AG09319 (cell line): ENCODE data around the gene KRTAP10-8.

Source experiments
- DNase-seq: peaks from one replicate; pipeline ENCODE4 v3.0.0-alpha.2; 2010; ENCODE audit warnings: low read depth; ENCODE audit errors: extremely low read depth
- CTCF ChIP-seq: IDR thresholded peaks from 2 replicates; pipeline ENCODE4 v1.5.1; 2011; ENCODE audit warnings: low read depth, mild to moderate bottlenecking, inconsistent platforms, low read length, moderate library complexity

KRTAP10-8 gene

GRCh38 chr21:44581158-44581557 is 30.7 kb upstream of the KRTAP10-8 start:
- no peak for DNase-seq
- no peak for TF ChIP-seq CTCF

GRCh38 chr21:44582055-44582454 is 29.8 kb upstream of the KRTAP10-8 start:
- no peak for DNase-seq
- TF ChIP-seq CTCF, result no peak

DNA sequence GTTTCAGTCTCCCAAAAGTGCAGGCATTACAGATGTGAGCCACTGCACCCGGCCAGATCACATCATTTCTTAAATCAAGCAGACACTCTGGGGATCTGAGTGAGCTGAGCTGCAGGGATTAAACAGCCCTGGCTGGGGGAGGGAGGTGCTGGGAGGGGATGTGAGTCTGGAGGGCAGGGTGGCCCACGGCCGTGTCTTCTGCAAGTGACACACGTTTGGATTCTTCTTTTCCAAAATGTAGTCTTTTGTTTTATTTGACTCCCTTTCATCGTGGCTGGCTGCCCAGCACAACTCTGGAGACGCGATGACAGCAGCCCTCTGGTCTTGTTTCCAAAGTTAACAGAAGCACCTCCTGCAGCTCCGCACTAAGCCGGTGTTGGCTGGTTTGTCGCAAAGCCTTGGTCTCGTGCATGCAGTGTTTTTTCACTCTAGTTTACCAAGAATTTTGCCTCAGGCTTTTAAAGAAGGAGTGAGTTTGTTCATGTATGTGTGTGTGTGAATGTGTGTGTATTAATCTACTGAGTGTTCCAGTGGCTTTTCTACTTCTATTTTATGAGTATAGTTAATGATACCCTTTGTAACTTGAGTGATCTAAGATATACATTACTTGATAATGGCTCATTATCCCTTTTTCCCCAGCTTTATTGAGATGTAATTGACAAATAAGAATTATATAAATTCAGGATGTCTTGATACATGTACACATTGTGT is 28.6 kb upstream of the KRTAP10-8 start:
- no peak for DNase-seq
- TF ChIP-seq CTCF, result no peak

DNA sequence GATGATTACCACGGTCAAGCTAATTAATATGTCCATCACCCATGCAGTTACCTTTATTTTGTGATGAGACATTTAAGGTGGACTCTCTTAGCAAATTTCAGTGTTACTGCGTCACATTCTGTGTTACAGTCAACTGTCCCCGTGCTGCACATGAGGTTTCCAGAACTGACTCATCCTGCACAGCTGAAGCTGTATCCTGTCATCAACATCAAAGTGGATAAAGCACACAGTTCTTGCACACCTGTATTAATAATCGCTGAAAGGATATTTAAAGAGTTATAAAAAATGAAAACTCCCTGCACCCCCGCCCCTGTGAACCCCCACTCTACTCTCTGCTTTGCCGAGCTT is 28.1 kb upstream of the KRTAP10-8 start:
- no peak for DNase-seq
- TF ChIP-seq CTCF, result no peak

DNA sequence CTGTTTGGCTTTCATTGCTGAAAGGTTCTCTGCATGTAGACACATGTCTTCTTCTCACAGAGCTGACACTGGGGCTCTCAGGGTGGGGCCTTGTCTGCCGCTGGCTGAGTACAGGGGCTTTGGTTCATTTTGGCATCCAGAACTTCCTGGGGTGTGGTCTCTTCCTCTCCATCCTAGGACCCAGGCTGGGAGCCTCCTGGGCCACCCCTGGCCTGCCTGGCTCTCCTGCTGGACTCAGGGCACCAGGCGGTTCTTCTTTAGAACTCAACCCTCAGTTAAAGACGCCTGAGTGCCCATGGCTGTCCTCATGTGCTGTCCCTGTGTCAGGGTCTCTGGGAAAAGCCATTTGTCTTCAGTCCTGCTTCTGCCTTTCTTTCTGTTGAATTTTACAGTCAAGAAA is 26.0 kb upstream of the KRTAP10-8 start:
- TF ChIP-seq CTCF, result no peak
- no peak for DNase-seq

GRCh38 chr21:44589094-44589493 is 22.8 kb upstream of the KRTAP10-8 start:
- no peak for TF ChIP-seq CTCF
- DNase-seq, result no peak

DNA sequence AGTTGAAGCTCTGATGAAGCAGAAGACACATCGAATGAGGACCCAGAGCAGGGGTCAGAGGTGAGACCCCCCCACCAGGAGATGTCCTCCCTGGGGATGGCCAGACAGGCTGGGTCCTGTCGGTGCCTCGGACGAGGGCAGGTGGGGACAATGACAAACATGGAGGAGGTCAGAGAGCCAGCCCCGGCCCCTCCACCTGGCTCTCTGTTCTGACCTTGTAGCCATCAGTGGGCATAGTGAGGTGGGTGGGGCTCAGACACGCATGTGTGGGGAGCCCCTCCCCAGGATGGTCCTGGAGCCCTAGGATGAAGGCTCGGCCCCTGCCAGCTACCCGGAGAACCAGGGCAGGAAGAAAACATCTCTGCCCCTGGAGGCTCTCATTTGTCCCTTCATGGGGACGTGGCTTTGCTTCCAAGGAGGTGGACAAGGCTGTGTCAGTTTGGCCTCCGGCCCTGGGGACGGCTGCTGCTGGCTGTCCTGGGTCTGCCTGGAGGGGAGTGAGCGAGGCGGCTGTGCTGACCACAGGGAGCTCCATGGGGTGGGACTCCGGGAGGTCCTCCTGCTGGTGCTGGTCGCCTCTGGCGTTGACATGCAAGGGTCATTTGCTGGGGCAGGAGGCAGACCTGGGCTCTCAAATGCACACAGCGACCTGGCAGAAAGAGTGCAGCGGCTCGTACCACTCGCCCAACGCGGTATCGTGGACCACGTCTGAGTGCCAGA is 22.1 kb upstream of the KRTAP10-8 start:
- no peak for DNase-seq
- TF ChIP-seq CTCF, result no peak
